Vagina (tissue), 2 donors: Measurements from ENCODE around the gene SH3RF1. TPM values are rescaled to one million over a fixed set of nuclear protein-coding genes. Genes with fewer than 3 reads are reported as not detected.

Experiments
- DNase-seq, 2 donors: peaks; one replicate each; pipeline ENCODE4 v3.0.0-alpha.2; 2017; ENCODE audit errors: extremely low spot score in 2 of 2
- H3K27ac ChIP-seq: fragments of 200-600 bp; sonication (generic); one replicate; pipeline ENCODE4 v1.5.1; 2019
- H3K27me3 ChIP-seq: fragments of 200-600 bp; sonication (generic); one replicate; pipeline ENCODE4 v1.5.1; 2019
- H3K36me3 ChIP-seq, 2 donors: fragments of 200-600 bp; sonication (generic); one replicate each; pipeline ENCODE4 v1.5.1; 2017 to 2019
- H3K4me1 ChIP-seq: fragments of 200-600 bp; sonication (generic); one replicate; pipeline ENCODE4 v1.5.1; 2019
- H3K4me3 ChIP-seq, 2 donors: fragments of 200-600 bp; sonication (generic); 1 replicate in 1 of 2; 2 replicates in 1 of 2; pipeline ENCODE4 v1.5.1; 2016 to 2019
- H3K9me3 ChIP-seq: fragments of 200-600 bp; sonication (generic); one replicate; pipeline ENCODE4 v1.5.1; 2019
- CTCF ChIP-seq, 3 experiments: fragments of 450-650 bp in 2 of 3; fragments of 200-600 bp in 1 of 3; sonication (generic) in 1 of 3; IDR thresholded peaks; one replicate each; pipeline ENCODE4 v1.5.1; 2017 to 2019; ENCODE audit warnings: antibody characterized with exemption in 3 of 3, mild to moderate bottlenecking in 2 of 3, moderate library complexity in 2 of 3
- POLR2A ChIP-seq, 2 donors: fragments of 450-650 bp; IDR thresholded peaks; one replicate each; pipeline ENCODE4 v1.6.1; 2017; ENCODE audit warnings: antibody characterized with exemption in 2 of 2, mild to moderate bottlenecking in 2 of 2, moderate library complexity in 2 of 2
- POLR2AphosphoS5 ChIP-seq, 2 donors: sonication (generic); formaldehyde crosslinking; IDR thresholded peaks; one replicate each; pipeline ENCODE4 v1.9.0; 2017; ENCODE audit warnings: antibody characterized with exemption in 2 of 2, mild to moderate bottlenecking in 2 of 2, low read depth in 1 of 2; ENCODE audit not compliant: insufficient read depth in 1 of 2
- intact Hi-C: fragments of 100-400 bp; cut with DNase I; formaldehyde crosslinking; loops from one replicate; pipeline ENCODE4 v1.15.1; 2023
- total RNA-seq: library from RNA; depleted of rRNA; stranded (reverse); fragments of >200 nt; gene quantifications from one replicate; pipeline ENCODE4 v1.2.3, GENCODE V29; 2016

The SH3RF1 gene
- total RNA-seq, 1 donor from 2014 or later = 16.0 TPM

- no peak for DNase-seq
- TF ChIP-seq POLR2A (IDR thresholded peaks at IDR 0.05) (no peak), CTCF (IDR thresholded peaks at IDR 0.05) (no peak), POLR2AphosphoS5 (IDR thresholded peaks at IDR 0.05; ENCODE audit: insufficient read depth in 1 of 2, low read depth in 1 of 2) (peak in 1 of 2 donors; percentile 59)
- Histone ChIP-seq H3K36me3 (no peaks in the 10 kb centered on the region), H3K4me3 (no peak overlapping the region), H3K9me3 (no peaks in the 10 kb centered on the region), H3K27me3 (no peaks in the 10 kb centered on the region), H3K4me1 (peaks cover 33% of the 10 kb centered on the region), H3K27ac (no peak overlapping the region)
- intact Hi-C loops = no loop called here
These were observed 39.0 kb downstream of the SH3RF1 start for GRCh38 chr4:169231647-169232262.

DNA sequence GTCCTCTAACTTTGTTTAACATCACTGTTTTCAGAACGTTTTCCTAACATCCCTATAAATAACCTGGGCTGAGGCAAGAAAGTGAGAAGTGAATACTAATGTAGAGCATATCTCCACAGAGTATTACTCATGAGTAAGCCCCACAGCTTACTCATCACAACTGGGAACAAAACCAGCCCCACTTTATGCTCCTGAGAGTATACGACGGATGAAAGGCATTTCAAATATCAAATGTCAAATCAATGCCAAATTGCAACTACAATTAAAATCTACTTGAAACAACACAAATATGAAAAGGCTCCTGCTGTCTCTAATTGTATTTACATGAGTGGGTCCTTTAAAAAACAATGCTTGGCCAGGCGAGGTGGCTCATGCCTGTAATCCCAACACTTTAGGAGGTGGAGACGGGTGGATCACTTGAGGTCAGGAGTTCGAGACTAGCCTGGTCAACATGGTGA lies 41.2 kb downstream of the SH3RF1 start:
- Histone ChIP-seq H3K27me3 (no peaks in the 10 kb centered on the region), H3K4me1 (peaks cover 30% of the 10 kb centered on the region), H3K9me3 (no peaks in the 10 kb centered on the region), H3K36me3 (no peaks in the 10 kb centered on the region), H3K27ac (no peak overlapping the region), H3K4me3 (no peak overlapping the region)
- intact Hi-C loops = no loop called here
- TF ChIP-seq POLR2A (IDR thresholded peaks at IDR 0.05) (no peak), POLR2AphosphoS5 (IDR thresholded peaks at IDR 0.05; ENCODE audit: insufficient read depth in 1 of 2, low read depth in 1 of 2) (peak in 1 of 2 donors; percentile 13), CTCF (IDR thresholded peaks at IDR 0.05) (no peak)
- DNase-seq = no peak

GRCh38 chr4:169228076-169228475 lies 42.7 kb downstream of the SH3RF1 start:
- H3K27ac ChIP-seq = no peak overlapping the region
- no peak overlapping the region for H3K4me3 ChIP-seq
- intact Hi-C loops = no loop called here
- TF ChIP-seq CTCF (IDR thresholded peaks at IDR 0.05) (no peak), POLR2AphosphoS5 (IDR thresholded peaks at IDR 0.05; ENCODE audit: insufficient read depth in 1 of 2, low read depth in 1 of 2) (no peak), POLR2A (IDR thresholded peaks at IDR 0.05) (no peak)
- H3K27me3 ChIP-seq = no peaks in the 10 kb centered on the region
- peaks cover 23% of the 10 kb centered on the region for H3K4me1 ChIP-seq
- DNase-seq = no peak
- H3K9me3 ChIP-seq = no peaks in the 10 kb centered on the region
- no peaks in the 10 kb centered on the region for H3K36me3 ChIP-seq

- Histone ChIP-seq H3K9me3 (no peaks in the 10 kb centered on the region), H3K27me3 (no peaks in the 10 kb centered on the region), H3K27ac (no peak overlapping the region), H3K4me1 (peaks cover 23% of the 10 kb centered on the region), H3K4me3 (no peak overlapping the region), H3K36me3 (no peaks in the 10 kb centered on the region)
- intact Hi-C loops = no loop called here
- no peak for DNase-seq
- TF ChIP-seq POLR2A (IDR thresholded peaks at IDR 0.05) (no peak), POLR2AphosphoS5 (IDR thresholded peaks at IDR 0.05; ENCODE audit: insufficient read depth in 1 of 2, low read depth in 1 of 2) (no peak), CTCF (IDR thresholded peaks at IDR 0.05) (no peak)
These were observed 44.2 kb downstream of the SH3RF1 start for GRCh38 chr4:169226565-169226964.

GRCh38 chr4:169225812-169226211 lies 44.9 kb downstream of the SH3RF1 start:
- TF ChIP-seq CTCF (IDR thresholded peaks at IDR 0.05) = no peak
- TF ChIP-seq POLR2AphosphoS5 (IDR thresholded peaks at IDR 0.05; ENCODE audit: insufficient read depth in 1 of 2, low read depth in 1 of 2) = no peak
- no peak for TF ChIP-seq POLR2A (IDR thresholded peaks at IDR 0.05)
- no peaks in the 10 kb centered on the region for H3K9me3 ChIP-seq
- H3K27me3 ChIP-seq = no peaks in the 10 kb centered on the region
- H3K27ac ChIP-seq = no peak overlapping the region
- intact Hi-C loops = no loop called here
- no peak for DNase-seq
- H3K4me3 ChIP-seq = no peak overlapping the region
- peaks cover 23% of the 10 kb centered on the region for H3K4me1 ChIP-seq
- H3K36me3 ChIP-seq = no peaks in the 10 kb centered on the region
